ENCODE data around the gene LBX1. TPM values are rescaled to one million over a fixed set of nuclear protein-coding genes. Genes with fewer than 3 reads are reported as not detected.

The LBX1 gene
- total RNA-seq, 1 donor from 2014 or later, result not detected

DNA sequence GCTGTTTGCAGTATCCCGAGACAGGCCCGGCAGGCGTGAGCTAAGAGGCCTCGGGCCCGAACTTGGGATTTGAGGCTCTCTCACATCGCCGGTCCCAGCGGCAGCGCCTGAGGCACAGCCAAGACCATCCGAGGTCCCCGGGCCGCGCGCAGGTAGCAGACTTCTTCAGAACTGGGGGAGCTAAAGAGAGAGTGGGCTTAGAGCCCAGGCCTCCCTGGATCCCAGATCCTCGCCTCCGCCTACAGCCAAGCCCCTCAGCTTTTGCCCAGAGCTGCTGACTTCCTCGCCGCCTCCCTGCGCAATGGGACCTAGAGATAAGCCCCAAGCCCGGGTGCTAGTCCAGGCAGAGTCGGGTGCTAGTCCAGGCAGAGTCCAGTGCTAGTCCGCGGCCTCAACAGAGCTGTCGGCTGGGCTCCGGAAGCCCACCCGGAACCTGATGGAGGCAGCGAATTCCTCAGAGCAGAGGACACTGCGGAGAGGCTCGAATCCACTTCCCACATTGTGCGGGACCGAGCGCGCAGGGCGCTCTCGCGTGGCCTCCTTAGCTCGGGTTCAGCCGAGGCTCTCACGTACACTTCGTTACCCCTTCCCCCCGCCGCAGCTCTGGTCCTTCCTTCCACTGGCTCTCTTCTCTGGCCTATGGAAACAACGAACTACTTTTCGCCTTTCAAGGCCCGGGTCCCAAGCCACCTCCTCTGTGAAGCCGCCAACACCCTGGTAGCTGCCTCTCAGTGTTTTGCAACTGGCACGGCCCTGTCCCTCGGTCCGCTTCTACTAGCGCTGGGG, 5.8 kb downstream of the LBX1 start:
- peaks cover 100% of the 10 kb centered on the region for H3K27me3 ChIP-seq
- H3K36me3 ChIP-seq, result no peaks in the 10 kb centered on the region
- H3K9me3 ChIP-seq, result no peaks in the 10 kb centered on the region
- TF ChIP-seq, protein P1, sequence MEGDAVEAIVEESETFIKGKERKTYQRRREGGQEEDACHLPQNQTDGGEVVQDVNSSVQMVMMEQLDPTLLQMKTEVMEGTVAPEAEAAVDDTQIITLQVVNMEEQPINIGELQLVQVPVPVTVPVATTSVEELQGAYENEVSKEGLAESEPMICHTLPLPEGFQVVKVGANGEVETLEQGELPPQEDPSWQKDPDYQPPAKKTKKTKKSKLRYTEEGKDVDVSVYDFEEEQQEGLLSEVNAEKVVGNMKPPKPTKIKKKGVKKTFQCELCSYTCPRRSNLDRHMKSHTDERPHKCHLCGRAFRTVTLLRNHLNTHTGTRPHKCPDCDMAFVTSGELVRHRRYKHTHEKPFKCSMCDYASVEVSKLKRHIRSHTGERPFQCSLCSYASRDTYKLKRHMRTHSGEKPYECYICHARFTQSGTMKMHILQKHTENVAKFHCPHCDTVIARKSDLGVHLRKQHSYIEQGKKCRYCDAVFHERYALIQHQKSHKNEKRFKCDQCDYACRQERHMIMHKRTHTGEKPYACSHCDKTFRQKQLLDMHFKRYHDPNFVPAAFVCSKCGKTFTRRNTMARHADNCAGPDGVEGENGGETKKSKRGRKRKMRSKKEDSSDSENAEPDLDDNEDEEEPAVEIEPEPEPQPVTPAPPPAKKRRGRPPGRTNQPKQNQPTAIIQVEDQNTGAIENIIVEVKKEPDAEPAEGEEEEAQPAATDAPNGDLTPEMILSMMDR (IDR thresholded peaks at IDR 0.05), result no peak
- DNase-seq, result no peak
- no peak overlapping the region for H3K27ac ChIP-seq
- peak overlapping the region; percentile 47 for H3K4me3 ChIP-seq
- H3K4me1 ChIP-seq, result peaks cover 33% of the 10 kb centered on the region
- intact Hi-C loops (cut with DNase I), result no loop called here
- ATAC-seq, result no peak

DNA sequence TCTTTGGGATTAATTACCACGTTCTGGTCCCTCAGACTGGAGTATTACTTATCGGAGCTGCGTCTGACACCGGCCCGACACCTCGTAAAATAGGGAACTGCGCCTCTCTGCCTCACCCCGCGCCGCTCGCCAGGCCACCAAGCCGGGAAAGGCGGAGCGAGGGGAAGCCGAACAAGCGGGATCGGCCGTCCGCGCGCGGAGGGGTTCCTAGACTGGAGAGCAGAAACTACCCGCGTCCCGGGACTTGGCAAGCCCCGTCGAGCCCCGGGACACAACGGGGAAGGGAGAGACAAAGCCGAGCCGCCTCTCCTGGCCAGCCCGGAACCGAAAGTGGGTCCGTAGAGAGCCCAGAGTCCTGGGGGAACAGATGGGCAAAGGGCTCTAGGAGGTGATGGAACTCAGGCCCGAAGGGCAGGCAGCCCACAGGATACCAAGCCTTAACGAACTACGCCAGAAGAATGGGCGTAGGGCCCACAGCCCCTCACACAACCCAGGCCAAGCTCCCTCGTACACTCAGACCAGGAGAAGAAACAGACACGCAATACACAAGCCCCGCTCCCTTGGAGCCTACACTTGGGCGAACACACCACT, 6.5 kb downstream of the LBX1 start:
- intact Hi-C loops (cut with DNase I), result no loop called here
- ATAC-seq, result peak; percentile 21
- Histone ChIP-seq H3K36me3 (no peaks in the 10 kb centered on the region), H3K27ac (no peak overlapping the region), H3K4me1 (peaks cover 35% of the 10 kb centered on the region), H3K4me3 (peak overlapping the region; percentile 47), H3K27me3 (peaks cover 100% of the 10 kb centered on the region), H3K9me3 (no peaks in the 10 kb centered on the region)
- TF ChIP-seq, protein P1 (IDR thresholded peaks at IDR 0.05), result no peak
- DNase-seq, result no peak

DNA sequence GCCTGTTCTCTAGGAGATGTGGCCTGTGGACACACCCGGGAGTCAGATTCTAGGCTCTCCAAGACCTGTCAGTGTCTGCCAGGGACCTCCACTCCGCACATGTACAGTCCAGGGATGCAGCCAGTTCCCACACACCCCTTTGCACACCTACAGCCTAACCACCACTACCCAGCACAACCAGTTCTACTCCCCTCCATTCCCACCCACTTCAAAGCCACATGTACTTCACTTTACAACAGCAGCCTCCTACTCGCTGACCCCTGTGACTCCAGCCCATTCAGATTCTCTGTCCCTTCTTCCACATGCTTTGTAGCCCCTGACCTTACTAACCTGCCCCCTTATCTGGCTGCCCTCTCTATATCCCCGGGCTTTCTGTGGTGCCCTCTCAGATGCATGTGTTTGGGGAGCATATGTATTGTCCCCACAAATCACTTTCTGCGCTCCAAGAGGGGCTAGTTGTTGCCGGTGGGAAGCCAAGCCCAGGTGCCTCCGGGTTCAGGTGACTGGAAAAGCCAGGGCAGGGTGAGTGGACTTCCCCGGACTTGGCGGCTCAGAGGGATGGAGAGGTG, 7.2 kb downstream of the LBX1 start:
- Histone ChIP-seq H3K27ac (no peak overlapping the region), H3K27me3 (peaks cover 100% of the 10 kb centered on the region), H3K36me3 (no peaks in the 10 kb centered on the region), H3K4me3 (no peak overlapping the region), H3K9me3 (no peaks in the 10 kb centered on the region), H3K4me1 (peaks cover 32% of the 10 kb centered on the region)
- intact Hi-C loops (cut with DNase I), result no loop called here
- no peak for ATAC-seq
- no peak for DNase-seq
- TF ChIP-seq, protein P1 (IDR thresholded peaks at IDR 0.05), result no peak

DNA sequence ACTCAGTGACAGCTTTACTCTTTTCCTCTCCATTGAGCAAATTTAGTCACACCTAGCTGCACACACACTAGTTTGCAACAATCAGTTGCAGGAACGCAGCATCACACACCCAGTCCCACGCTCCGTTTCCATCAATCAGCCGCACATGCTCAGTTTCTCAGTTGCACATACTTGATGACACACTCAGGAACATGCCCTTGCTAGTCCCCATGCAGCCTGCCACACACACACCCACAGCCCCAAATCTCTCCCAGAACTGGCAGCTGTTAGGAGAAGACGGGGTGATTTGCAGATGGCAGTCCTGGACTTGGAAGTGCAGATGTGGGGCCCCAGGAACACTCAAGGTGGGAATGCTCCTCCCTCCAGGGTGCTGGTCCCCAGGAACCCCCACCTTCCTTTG, 7.7 kb downstream of the LBX1 start:
- H3K27ac ChIP-seq, result no peak overlapping the region
- peaks cover 33% of the 10 kb centered on the region for H3K4me1 ChIP-seq
- no peak overlapping the region for H3K4me3 ChIP-seq
- H3K27me3 ChIP-seq, result peaks cover 100% of the 10 kb centered on the region
- TF ChIP-seq, protein P1 (IDR thresholded peaks at IDR 0.05), result no peak
- H3K36me3 ChIP-seq, result no peaks in the 10 kb centered on the region
- intact Hi-C loops (cut with DNase I), result no loop called here
- DNase-seq, result no peak
- H3K9me3 ChIP-seq, result no peaks in the 10 kb centered on the region
- no peak for ATAC-seq

DNA sequence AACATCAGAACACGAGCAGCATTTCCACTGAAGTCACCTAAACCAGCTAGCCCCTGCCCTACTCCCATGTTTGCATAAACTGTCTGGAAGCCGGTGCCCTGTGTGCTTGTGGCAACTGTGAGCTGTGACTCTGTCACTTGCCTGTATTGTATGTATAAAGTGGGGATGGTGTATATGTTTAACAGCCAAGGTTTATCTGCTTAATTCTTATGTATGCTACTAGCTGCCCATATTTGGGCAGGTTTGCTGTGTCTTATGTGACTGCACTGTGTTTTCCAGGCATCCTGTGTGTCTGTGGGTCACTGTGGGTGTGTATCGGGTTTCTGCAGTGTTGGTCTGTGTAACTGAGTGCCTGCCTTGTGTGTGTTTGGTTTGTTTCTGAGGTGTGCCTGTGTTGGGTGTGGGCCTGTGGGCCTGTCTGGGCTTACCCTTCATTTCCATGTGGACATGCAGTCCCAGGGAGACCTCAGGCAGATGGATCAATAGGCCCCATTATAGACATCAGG, 9.3 kb downstream of the LBX1 start:
- ATAC-seq (no peak), DNase-seq (no peak)
- Histone ChIP-seq H3K36me3 (no peaks in the 10 kb centered on the region), H3K4me3 (no peak overlapping the region), H3K27me3 (peaks cover 100% of the 10 kb centered on the region), H3K4me1 (peaks cover 32% of the 10 kb centered on the region), H3K9me3 (no peaks in the 10 kb centered on the region), H3K27ac (no peak overlapping the region)
- intact Hi-C loops (cut with DNase I), result loop anchor here (10.0 kb wide), 1 partner anchor 355 kb away; no protein-coding TSS in a partner anchor
- TF ChIP-seq, protein P1 (IDR thresholded peaks at IDR 0.05), result no peak

Data from upper lobe of right lung (tissue), 1 donor.